ENCODE data around the gene TRIM40.

Gene TRIM40

GRCh38 chr6:30135757-30136156 lies at the start of gene TRIM40:
TRIM40 (plus strand) TSS chr6:30136140; CDS start chr6:30137037, 897 bp downstream.
- in situ Hi-C loops (cut with MboI; ENCODE audit: low sequenced_read_pairs): no loop called here

- in situ Hi-C loops (cut with MboI; ENCODE audit: low sequenced_read_pairs): no loop called here
Observed at GRCh38 chr6:30087876-30088275, 48.1 kb upstream of the TRIM40 start.

- in situ Hi-C loops (cut with MboI; ENCODE audit: low sequenced_read_pairs): no loop called here
Observed at GRCh38 chr6:30091577-30092381, 44.2 kb upstream of the TRIM40 start.

- in situ Hi-C loops (cut with MboI; ENCODE audit: low sequenced_read_pairs): no loop called here
Observed at GRCh38 chr6:30092852-30093543, 42.9 kb upstream of the TRIM40 start.

GRCh38 chr6:30093951-30094661 lies 41.8 kb upstream of the TRIM40 start:
- in situ Hi-C loops (cut with MboI; ENCODE audit: low sequenced_read_pairs): no loop called here

GRCh38 chr6:30096829-30097228 lies 39.1 kb upstream of the TRIM40 start:
- in situ Hi-C loops (cut with MboI; ENCODE audit: low sequenced_read_pairs): no loop called here

- in situ Hi-C loops (cut with MboI; ENCODE audit: low sequenced_read_pairs): no loop called here
Observed at GRCh38 chr6:30097902-30098768, 37.8 kb upstream of the TRIM40 start.

- in situ Hi-C loops (cut with MboI; ENCODE audit: low sequenced_read_pairs): no loop called here
Observed at GRCh38 chr6:30100154-30100553, 35.8 kb upstream of the TRIM40 start.

GRCh38 chr6:30100585-30101443 lies 35.1 kb upstream of the TRIM40 start:
- in situ Hi-C loops (cut with MboI; ENCODE audit: low sequenced_read_pairs): no loop called here

GRCh38 chr6:30101444-30102413 lies 34.2 kb upstream of the TRIM40 start:
- in situ Hi-C loops (cut with MboI; ENCODE audit: low sequenced_read_pairs): no loop called here

GRCh38 chr6:30102414-30102969 lies 33.4 kb upstream of the TRIM40 start:
- in situ Hi-C loops (cut with MboI; ENCODE audit: low sequenced_read_pairs): no loop called here

- in situ Hi-C loops (cut with MboI; ENCODE audit: low sequenced_read_pairs): no loop called here
Observed at GRCh38 chr6:30102970-30103871, 32.7 kb upstream of the TRIM40 start.

GRCh38 chr6:30103872-30104179 lies 32.1 kb upstream of the TRIM40 start:
- in situ Hi-C loops (cut with MboI; ENCODE audit: low sequenced_read_pairs): no loop called here

- in situ Hi-C loops (cut with MboI; ENCODE audit: low sequenced_read_pairs): no loop called here
Observed at GRCh38 chr6:30104661-30105060, 31.3 kb upstream of the TRIM40 start.

GRCh38 chr6:30111266-30111856 lies 24.6 kb upstream of the TRIM40 start:
- in situ Hi-C loops (cut with MboI; ENCODE audit: low sequenced_read_pairs): no loop called here

- in situ Hi-C loops (cut with MboI; ENCODE audit: low sequenced_read_pairs): no loop called here
Observed at GRCh38 chr6:30112402-30112994, 23.4 kb upstream of the TRIM40 start.
